ENCODE results near the gene CTAGE1. TPM values are rescaled to one million over a fixed set of nuclear protein-coding genes. Genes with fewer than 3 reads are reported as not detected.

CTAGE1 gene
- total and polyA plus RNA-seq, 2 experiments from 2014 or later = 0.47 TPM; not detected in 1

DNA sequence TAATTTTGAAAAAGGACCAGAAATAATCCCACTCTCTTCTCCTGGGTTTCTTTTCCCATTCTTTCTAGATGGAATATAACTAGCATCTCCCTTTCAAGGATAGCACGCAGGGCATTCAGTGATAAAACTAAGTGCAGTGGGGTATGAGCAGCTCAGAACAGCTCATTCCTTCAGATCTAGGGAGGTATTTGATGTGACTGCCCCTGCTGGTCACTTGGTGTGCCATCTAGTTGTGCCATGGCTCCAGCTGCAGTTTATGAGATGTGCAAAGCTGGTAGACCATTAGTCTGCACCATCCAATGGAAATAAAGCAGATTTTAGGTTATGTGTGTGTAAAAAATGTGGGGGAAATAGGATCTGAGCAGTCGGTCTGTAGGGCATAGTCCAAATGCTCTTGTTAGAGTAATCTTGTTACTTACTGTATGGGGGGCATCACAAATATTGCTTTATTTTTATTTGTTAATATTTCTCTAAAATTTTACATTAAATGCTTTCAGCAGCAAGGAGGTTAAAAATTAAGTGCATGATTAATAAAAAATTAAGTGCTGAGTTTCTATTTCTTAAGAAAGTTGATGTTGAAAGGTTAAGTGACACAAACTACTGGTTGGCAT lies 38.9 kb downstream of the CTAGE1 start:
- Histone ChIP-seq H3K4me2 (no peak overlapping the region), H2AFZ (no peak overlapping the region), H3K27me3 (no peaks in the 10 kb centered on the region), H3K36me3 (replicated peaks; ENCODE audit: insufficient read depth, low read depth) (no peaks in the 10 kb centered on the region), H3K4me1 (ENCODE audit: insufficient read depth) (no peaks in the 10 kb centered on the region), H3K9me2 (replicated peaks; ENCODE audit: insufficient read depth) (no peaks in the 10 kb centered on the region), H3K4me3 (no peak overlapping the region), H3K79me2 (no peaks in the 10 kb centered on the region), H3K27ac (no peak overlapping the region), H4K20me1 (ENCODE audit: insufficient read depth, poor library complexity, severe bottlenecking) (no peaks in the 10 kb centered on the region), H3K9me3 (ENCODE audit: low read depth) (no peaks in the 10 kb centered on the region)
- 51% methylated on average over 2 of the region's 2 CpGs for WGBS (ENCODE audit: low lambda C conversion rate, missing lambda C conversion rate)
- no peak for TF ChIP-seq EZH2 (IDR thresholded peaks at IDR 0.05; ENCODE audit: borderline replicate concordance)
- TF ChIP-seq, protein P1, sequence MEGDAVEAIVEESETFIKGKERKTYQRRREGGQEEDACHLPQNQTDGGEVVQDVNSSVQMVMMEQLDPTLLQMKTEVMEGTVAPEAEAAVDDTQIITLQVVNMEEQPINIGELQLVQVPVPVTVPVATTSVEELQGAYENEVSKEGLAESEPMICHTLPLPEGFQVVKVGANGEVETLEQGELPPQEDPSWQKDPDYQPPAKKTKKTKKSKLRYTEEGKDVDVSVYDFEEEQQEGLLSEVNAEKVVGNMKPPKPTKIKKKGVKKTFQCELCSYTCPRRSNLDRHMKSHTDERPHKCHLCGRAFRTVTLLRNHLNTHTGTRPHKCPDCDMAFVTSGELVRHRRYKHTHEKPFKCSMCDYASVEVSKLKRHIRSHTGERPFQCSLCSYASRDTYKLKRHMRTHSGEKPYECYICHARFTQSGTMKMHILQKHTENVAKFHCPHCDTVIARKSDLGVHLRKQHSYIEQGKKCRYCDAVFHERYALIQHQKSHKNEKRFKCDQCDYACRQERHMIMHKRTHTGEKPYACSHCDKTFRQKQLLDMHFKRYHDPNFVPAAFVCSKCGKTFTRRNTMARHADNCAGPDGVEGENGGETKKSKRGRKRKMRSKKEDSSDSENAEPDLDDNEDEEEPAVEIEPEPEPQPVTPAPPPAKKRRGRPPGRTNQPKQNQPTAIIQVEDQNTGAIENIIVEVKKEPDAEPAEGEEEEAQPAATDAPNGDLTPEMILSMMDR (IDR thresholded peaks at IDR 0.05; ENCODE audit: poor library complexity) = peak; percentile 37
- no peak for TF ChIP-seq EZH2phosphoT487 (IDR thresholded peaks at IDR 0.05; ENCODE audit: low read depth, severe bottlenecking, unreplicated experiment)
- peak; percentile 46 for DNase-seq (ENCODE audit: low spot score)

DNA sequence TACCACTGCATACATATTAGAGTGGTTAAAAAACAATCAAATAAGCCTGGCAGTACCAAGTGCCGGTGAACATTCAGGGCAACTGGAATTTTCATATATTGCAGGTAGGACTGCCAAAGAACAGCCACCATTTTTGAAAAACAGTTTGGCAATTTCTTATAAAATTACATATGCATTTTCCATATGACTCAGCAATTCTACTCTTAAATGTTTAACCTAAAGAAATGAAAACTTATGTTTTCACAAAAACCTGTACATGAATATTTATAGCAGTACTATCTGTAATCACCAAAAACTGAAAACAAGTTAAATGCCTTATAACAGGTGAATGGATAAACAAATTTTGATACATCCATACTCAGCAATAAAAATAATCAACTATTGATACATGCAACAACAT lies 39.9 kb downstream of the CTAGE1 start:
- no peaks in the 10 kb centered on the region for H3K4me1 ChIP-seq (ENCODE audit: insufficient read depth)
- no peaks in the 10 kb centered on the region for H3K9me2 ChIP-seq (replicated peaks; ENCODE audit: insufficient read depth)
- no peaks in the 10 kb centered on the region for H3K27me3 ChIP-seq
- TF ChIP-seq, protein P1 (IDR thresholded peaks at IDR 0.05; ENCODE audit: poor library complexity) = no peak
- no peak for TF ChIP-seq EZH2phosphoT487 (IDR thresholded peaks at IDR 0.05; ENCODE audit: low read depth, severe bottlenecking, unreplicated experiment)
- TF ChIP-seq EZH2 (IDR thresholded peaks at IDR 0.05; ENCODE audit: borderline replicate concordance) = no peak
- no peak overlapping the region for H2AFZ ChIP-seq
- H4K20me1 ChIP-seq (ENCODE audit: insufficient read depth, poor library complexity, severe bottlenecking) = no peaks in the 10 kb centered on the region
- H3K4me3 ChIP-seq = no peak overlapping the region
- H3K79me2 ChIP-seq = no peaks in the 10 kb centered on the region
- no peak for DNase-seq (ENCODE audit: low spot score)
- H3K9me3 ChIP-seq (ENCODE audit: low read depth) = no peaks in the 10 kb centered on the region
- 94% methylated on average over 1 of the region's 1 CpG for WGBS (ENCODE audit: low lambda C conversion rate, missing lambda C conversion rate)
- H3K27ac ChIP-seq = no peak overlapping the region
- H3K36me3 ChIP-seq (replicated peaks; ENCODE audit: insufficient read depth, low read depth) = no peaks in the 10 kb centered on the region
- no peak overlapping the region for H3K4me2 ChIP-seq

DNA sequence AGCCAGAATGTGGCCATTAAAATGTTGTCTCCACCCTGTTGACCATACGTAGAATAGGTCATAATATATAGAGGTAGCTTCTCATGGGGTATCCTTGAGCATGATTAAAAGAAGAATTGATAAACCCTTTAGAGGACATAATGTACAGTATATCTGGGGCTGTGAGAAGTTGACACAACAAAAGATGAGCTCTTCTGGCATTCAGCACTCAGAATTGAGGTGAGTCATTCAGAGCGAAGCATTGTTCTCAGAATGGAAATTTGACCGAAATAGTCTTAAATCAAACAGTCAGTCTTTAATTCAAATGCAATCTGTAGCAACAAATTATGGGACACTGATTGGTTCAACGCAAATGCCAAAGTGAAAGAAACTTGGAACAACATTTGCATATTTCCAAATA lies 47.3 kb downstream of the CTAGE1 start:
- H3K27ac ChIP-seq = no peak overlapping the region
- no peaks in the 10 kb centered on the region for H3K9me2 ChIP-seq (replicated peaks; ENCODE audit: insufficient read depth)
- no peaks in the 10 kb centered on the region for H3K27me3 ChIP-seq
- TF ChIP-seq EZH2 (IDR thresholded peaks at IDR 0.05; ENCODE audit: borderline replicate concordance) (no peak), EZH2phosphoT487 (IDR thresholded peaks at IDR 0.05; ENCODE audit: low read depth, severe bottlenecking, unreplicated experiment) (no peak)
- TF ChIP-seq, protein P1 (IDR thresholded peaks at IDR 0.05; ENCODE audit: poor library complexity) = no peak
- WGBS (ENCODE audit: low lambda C conversion rate, missing lambda C conversion rate) = 97% methylated on average over 4 of the region's 4 CpGs
- no peak overlapping the region for H3K4me3 ChIP-seq
- H4K20me1 ChIP-seq (ENCODE audit: insufficient read depth, poor library complexity, severe bottlenecking) = no peaks in the 10 kb centered on the region
- H3K79me2 ChIP-seq = no peaks in the 10 kb centered on the region
- H3K4me2 ChIP-seq = no peak overlapping the region
- DNase-seq (ENCODE audit: low spot score) = no peak
- no peaks in the 10 kb centered on the region for H3K4me1 ChIP-seq (ENCODE audit: insufficient read depth)
- H3K9me3 ChIP-seq (ENCODE audit: low read depth) = no peaks in the 10 kb centered on the region
- no peaks in the 10 kb centered on the region for H3K36me3 ChIP-seq (replicated peaks; ENCODE audit: insufficient read depth, low read depth)
- H2AFZ ChIP-seq = no peak overlapping the region

Measured in hepatocyte (in vitro differentiated cells).